ENCODE data around the gene GDF10.

The GDF10 gene

DNA sequence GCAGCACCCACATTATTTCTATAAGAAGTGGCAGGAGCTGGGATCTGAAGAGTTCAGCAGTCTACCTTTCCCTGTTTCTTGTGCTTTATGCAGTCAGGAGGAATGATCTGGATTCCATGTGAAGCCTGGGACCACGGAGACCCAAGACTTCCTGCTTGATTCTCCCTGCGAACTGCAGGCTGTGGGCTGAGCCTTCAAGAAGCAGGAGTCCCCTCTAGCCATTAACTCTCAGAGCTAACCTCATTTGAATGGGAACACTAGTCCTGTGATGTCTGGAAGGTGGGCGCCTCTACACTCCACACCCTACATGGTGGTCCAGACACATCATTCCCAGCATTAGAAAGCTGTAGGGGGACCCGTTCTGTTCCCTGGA, 47.3 kb downstream of the GDF10 start:
- Histone ChIP-seq H3K9me3 (ENCODE audit: insufficient read depth, low read depth, low read length) (no peaks in the 10 kb centered on the region), H3K36me3 (ENCODE audit: insufficient read depth, low read length) (no peaks in the 10 kb centered on the region), H2AFZ (ENCODE audit: low read length) (no peak overlapping the region), H3F3A (ENCODE audit: low read depth) (no peaks in the 10 kb centered on the region), H3K4me3 (ENCODE audit: low read length, poor library complexity, severe bottlenecking) (no peak overlapping the region), H3K9me2 (replicated peaks; ENCODE audit: low read depth, low read length) (no peaks in the 10 kb centered on the region), H3K4me2 (ENCODE audit: low read depth, low read length, poor library complexity, severe bottlenecking) (no peak overlapping the region), H3K79me2 (ENCODE audit: insufficient read depth, low read length) (no peaks in the 10 kb centered on the region), H3K27me3 (ENCODE audit: insufficient read depth, low read length, poor library complexity, severe bottlenecking) (no peaks in the 10 kb centered on the region), H4K20me1 (ENCODE audit: insufficient read depth, low read length, poor library complexity, severe bottlenecking) (no peaks in the 10 kb centered on the region), H3K9ac (ENCODE audit: low read depth, low read length, poor library complexity, severe bottlenecking) (no peak overlapping the region), H3K4me1 (ENCODE audit: insufficient read depth, low read length, poor library complexity, severe bottlenecking) (no peaks in the 10 kb centered on the region)
- TF ChIP-seq CTCF (conservative IDR thresholded peaks at IDR 0.05; ENCODE audit: low read length), result no peak

GRCh38 chr10:47348138-47348651, 48.2 kb downstream of the GDF10 start, which contains the start of gene RBP3:
Gene RBP3, plus strand, starts transcription at chr10:47348363. Its CDS starts 122 bp downstream, at chr10:47348485.
- Histone ChIP-seq H3K4me2 (ENCODE audit: low read depth, low read length, poor library complexity, severe bottlenecking) (no peak within 1 kb of the TSS), H3K4me3 (ENCODE audit: low read length, poor library complexity, severe bottlenecking) (no peak within 1 kb of the TSS), H3K27me3 (ENCODE audit: insufficient read depth, low read length, poor library complexity, severe bottlenecking) (no peaks in the 10 kb centered on the region)

DNA sequence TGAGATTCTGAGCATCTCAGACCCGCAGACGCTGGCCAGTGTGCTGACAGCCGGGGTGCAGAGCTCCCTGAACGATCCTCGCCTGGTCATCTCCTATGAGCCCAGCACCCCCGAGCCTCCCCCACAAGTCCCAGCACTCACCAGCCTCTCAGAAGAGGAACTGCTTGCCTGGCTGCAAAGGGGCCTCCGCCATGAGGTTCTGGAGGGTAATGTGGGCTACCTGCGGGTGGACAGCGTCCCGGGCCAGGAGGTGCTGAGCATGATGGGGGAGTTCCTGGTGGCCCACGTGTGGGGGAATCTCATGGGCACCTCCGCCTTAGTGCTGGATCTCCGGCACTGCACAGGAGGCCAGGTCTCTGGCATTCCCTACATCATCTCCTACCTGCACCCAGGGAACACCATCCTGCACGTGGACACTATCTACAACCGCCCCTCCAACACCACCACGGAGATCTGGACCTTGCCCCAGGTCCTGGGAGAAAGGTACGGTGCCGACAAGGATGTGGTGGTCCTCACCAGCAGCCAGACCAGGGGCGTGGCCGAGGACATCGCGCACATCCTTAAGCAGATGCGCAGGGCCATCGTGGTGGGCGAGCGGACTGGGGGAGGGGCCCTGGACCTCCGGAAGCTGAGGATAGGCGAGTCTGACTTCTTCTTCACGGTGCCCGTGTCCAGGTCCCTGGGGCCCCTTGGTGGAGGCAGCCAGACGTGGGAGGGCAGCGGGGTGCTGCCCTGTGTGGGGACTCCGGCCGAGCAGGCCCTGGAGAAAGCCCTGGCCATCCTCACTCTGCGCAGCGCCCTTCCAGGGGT, 48.9 kb downstream of the GDF10 start:
- H3K9ac ChIP-seq (ENCODE audit: low read depth, low read length, poor library complexity, severe bottlenecking), result no peak overlapping the region
- H2AFZ ChIP-seq (ENCODE audit: low read length), result no peak overlapping the region
- H3K9me3 ChIP-seq (ENCODE audit: insufficient read depth, low read depth, low read length), result no peaks in the 10 kb centered on the region
- no peaks in the 10 kb centered on the region for H3K79me2 ChIP-seq (ENCODE audit: insufficient read depth, low read length)
- H3F3A ChIP-seq (ENCODE audit: low read depth), result no peaks in the 10 kb centered on the region
- H3K27me3 ChIP-seq (ENCODE audit: insufficient read depth, low read length, poor library complexity, severe bottlenecking), result no peaks in the 10 kb centered on the region
- H3K4me3 ChIP-seq (ENCODE audit: low read length, poor library complexity, severe bottlenecking), result no peak overlapping the region
- H4K20me1 ChIP-seq (ENCODE audit: insufficient read depth, low read length, poor library complexity, severe bottlenecking), result no peaks in the 10 kb centered on the region
- no peaks in the 10 kb centered on the region for H3K36me3 ChIP-seq (ENCODE audit: insufficient read depth, low read length)
- TF ChIP-seq EZH2phosphoT487 (IDR thresholded peaks at IDR 0.05; ENCODE audit: borderline replicate concordance), result no peak
- no peak for TF ChIP-seq CTCF (conservative IDR thresholded peaks at IDR 0.05; ENCODE audit: low read length)
- no peaks in the 10 kb centered on the region for H3K9me2 ChIP-seq (replicated peaks; ENCODE audit: low read depth, low read length)
- H3K4me1 ChIP-seq (ENCODE audit: insufficient read depth, low read length, poor library complexity, severe bottlenecking), result no peaks in the 10 kb centered on the region
- no peak overlapping the region for H3K4me2 ChIP-seq (ENCODE audit: low read depth, low read length, poor library complexity, severe bottlenecking)

More at GRCh38 chr10:47348138-47348651, 48.2 kb downstream of the GDF10 start, which contains the start of gene RBP3:
- Histone ChIP-seq H3K4me1 (ENCODE audit: insufficient read depth, low read length, poor library complexity, severe bottlenecking) (no peaks in the 10 kb centered on the region), H2AFZ (ENCODE audit: low read length) (no peak within 1 kb of the TSS), H3F3A (ENCODE audit: low read depth) (no peaks in the 10 kb centered on the region), H3K9me3 (ENCODE audit: insufficient read depth, low read depth, low read length) (no peaks in the 10 kb centered on the region), H3K9me2 (replicated peaks; ENCODE audit: low read depth, low read length) (no peaks in the 10 kb centered on the region), H4K20me1 (ENCODE audit: insufficient read depth, low read length, poor library complexity, severe bottlenecking) (no peaks in the 10 kb centered on the region), H3K36me3 (ENCODE audit: insufficient read depth, low read length) (no peaks in the 10 kb centered on the region), H3K9ac (ENCODE audit: low read depth, low read length, poor library complexity, severe bottlenecking) (no peak within 1 kb of the TSS), H3K79me2 (ENCODE audit: insufficient read depth, low read length) (no peaks in the 10 kb centered on the region)
- no peak for TF ChIP-seq CTCF (conservative IDR thresholded peaks at IDR 0.05; ENCODE audit: low read length)
- no peak for TF ChIP-seq EZH2phosphoT487 (IDR thresholded peaks at IDR 0.05; ENCODE audit: borderline replicate concordance)
